ENCODE data around the gene CEP72. TPM values are rescaled to one million over a fixed set of nuclear protein-coding genes. Genes with fewer than 3 reads are reported as not detected.

CEP72 gene
- total RNA-seq, 4 donors from 2014 or later = 3.3 to 6.6 (median 5.0) TPM

GRCh38 chr5:661891-662750 lies 50.0 kb downstream of the CEP72 start:
- H3K4me1 ChIP-seq = no peaks in the 10 kb centered on the region
- H3K9me3 ChIP-seq = peaks cover 0 to 9% (median 0%) of the 10 kb centered on the region in 4 donors
- H3K27ac ChIP-seq = no peak overlapping the region
- TF ChIP-seq CTCF (IDR thresholded peaks at IDR 0.05) = no peak
- no peak for TF ChIP-seq POLR2A (IDR thresholded peaks at IDR 0.05)
- TF ChIP-seq EP300 (IDR thresholded peaks at IDR 0.05) = no peak
- H3K36me3 ChIP-seq = peaks cover 0 to 95% (median 0%) of the 10 kb centered on the region in 3 donors
- H3K27me3 ChIP-seq = no peaks in the 10 kb centered on the region
- H3K4me3 ChIP-seq = no peak overlapping the region
- no peak for DNase-seq (ENCODE audit: low spot score in 2 of 2)
- 96% methylated on average over 45 to 53 of the region's 53 CpGs for WGBS, 2 donors

GRCh38 chr5:662751-663435 lies 50.8 kb downstream of the CEP72 start:
- DNase-seq (ENCODE audit: low spot score in 2 of 2) = no peak
- Histone ChIP-seq H3K9me3 (peaks cover 0 to 4% (median 0%) of the 10 kb centered on the region in 4 donors), H3K36me3 (peaks cover 0 to 89% (median 0%) of the 10 kb centered on the region in 3 donors), H3K4me3 (no peak overlapping the region), H3K27me3 (no peaks in the 10 kb centered on the region), H3K4me1 (no peaks in the 10 kb centered on the region), H3K27ac (no peak overlapping the region)
- TF ChIP-seq CTCF (IDR thresholded peaks at IDR 0.05) = no peak
- TF ChIP-seq POLR2A (IDR thresholded peaks at IDR 0.05) = no peak
- no peak for TF ChIP-seq EP300 (IDR thresholded peaks at IDR 0.05)
- WGBS, 2 donors = 93 to 97% methylated on average over 56 of the region's 56 CpGs

GRCh38 chr5:663436-664342 lies 51.5 kb downstream of the CEP72 start:
- no peak overlapping the region for H3K4me3 ChIP-seq
- DNase-seq (ENCODE audit: low spot score in 2 of 2) = no peak
- WGBS, 2 donors = 95% methylated on average over 32 to 34 of the region's 38 CpGs

DNA sequence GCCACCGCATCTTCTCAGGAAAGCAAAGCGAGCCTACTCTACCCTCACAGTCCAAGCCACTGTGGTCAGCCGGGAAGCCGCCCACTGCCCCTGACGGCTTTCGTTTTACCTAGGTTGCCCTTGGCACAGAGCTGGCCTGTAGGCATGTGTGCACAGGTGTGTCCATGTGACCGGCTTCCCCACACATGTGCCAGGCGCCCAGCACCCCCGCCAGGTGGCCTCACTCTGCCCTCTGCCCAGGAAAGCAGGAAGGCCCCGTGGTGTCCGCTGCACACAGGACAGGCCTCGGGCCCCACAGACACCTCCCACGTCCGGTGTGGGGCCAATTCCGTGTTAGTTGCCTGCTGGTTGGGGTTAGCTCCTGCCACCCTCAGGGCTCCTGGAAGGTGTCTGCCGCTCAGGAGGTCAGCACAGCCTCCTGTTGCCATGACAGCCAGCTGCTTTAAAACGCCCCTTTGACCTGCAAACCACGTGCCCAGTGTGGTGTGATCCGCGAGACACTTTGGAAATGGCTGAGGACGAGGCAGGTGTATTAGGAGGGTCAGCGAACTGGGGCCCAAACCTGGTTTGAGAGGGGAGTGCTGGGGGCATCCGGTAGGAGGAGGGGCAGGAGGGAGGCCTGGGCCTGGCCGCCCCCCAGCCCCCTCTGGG lies 52.3 kb downstream of the CEP72 start:
- Histone ChIP-seq H3K4me1 (no peaks in the 10 kb centered on the region), H3K27ac (no peak overlapping the region), H3K36me3 (peaks cover 0 to 74% (median 0%) of the 10 kb centered on the region in 3 donors), H3K27me3 (no peaks in the 10 kb centered on the region), H3K9me3 (no peaks in the 10 kb centered on the region), H3K4me3 (no peak overlapping the region)
- WGBS, 2 donors = 89 to 91% methylated on average over 22 to 24 of the region's 24 CpGs
- no peak for TF ChIP-seq POLR2A (IDR thresholded peaks at IDR 0.05)
- no peak for DNase-seq (ENCODE audit: low spot score in 2 of 2)

More at GRCh38 chr5:663436-664342, 51.5 kb downstream of the CEP72 start:
- Histone ChIP-seq H3K9me3 (no peaks in the 10 kb centered on the region), H3K4me1 (no peaks in the 10 kb centered on the region), H3K27ac (no peak overlapping the region), H3K27me3 (no peaks in the 10 kb centered on the region), H3K36me3 (peaks cover 0 to 82% (median 0%) of the 10 kb centered on the region in 3 donors)
- TF ChIP-seq EP300 (IDR thresholded peaks at IDR 0.05) (no peak), CTCF (IDR thresholded peaks at IDR 0.05) (no peak), POLR2A (IDR thresholded peaks at IDR 0.05) (no peak)

DNA sequence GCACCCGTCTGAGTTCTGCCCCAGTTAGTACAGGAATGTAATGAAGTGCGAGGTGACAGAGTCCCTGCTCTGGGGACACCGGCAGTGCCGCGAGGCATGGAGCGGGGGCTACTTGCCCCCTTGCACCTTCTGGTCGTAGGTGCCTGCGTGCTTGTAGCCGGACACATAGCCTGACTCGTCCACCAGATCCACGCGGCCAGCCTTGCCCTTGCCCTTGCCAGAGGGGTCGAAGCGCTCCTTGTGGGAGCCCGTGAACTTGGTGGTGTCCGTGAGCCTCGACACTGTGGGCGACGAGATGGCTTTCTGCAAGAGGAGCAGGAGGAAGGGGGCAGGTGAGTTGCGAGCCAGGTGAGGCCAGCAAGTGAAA lies 52.8 kb downstream of the CEP72 start:
- TF ChIP-seq EP300 (IDR thresholded peaks at IDR 0.05) (no peak), POLR2A (IDR thresholded peaks at IDR 0.05) (no peak)
- Histone ChIP-seq H3K4me3 (no peak overlapping the region), H3K9me3 (no peaks in the 10 kb centered on the region), H3K4me1 (no peaks in the 10 kb centered on the region), H3K36me3 (peaks cover 0 to 69% (median 0%) of the 10 kb centered on the region in 3 donors), H3K27me3 (no peaks in the 10 kb centered on the region), H3K27ac (no peak overlapping the region)
- 94 to 96% methylated on average over 8 to 20 of the region's 20 CpGs for WGBS, 2 donors
- no peak for DNase-seq (ENCODE audit: low spot score in 2 of 2)
